Activated T-cell treated with anti-CD3 and anti-CD28 coated beads for 48 hours (primary cell): Measurements from ENCODE around the gene ABCA2.

Experiments
- DNase-seq: peaks from one replicate; pipeline ENCODE4 v3.0.0-alpha.2; 2020; ENCODE audit warnings: low read depth

The ABCA2 gene

DNA sequence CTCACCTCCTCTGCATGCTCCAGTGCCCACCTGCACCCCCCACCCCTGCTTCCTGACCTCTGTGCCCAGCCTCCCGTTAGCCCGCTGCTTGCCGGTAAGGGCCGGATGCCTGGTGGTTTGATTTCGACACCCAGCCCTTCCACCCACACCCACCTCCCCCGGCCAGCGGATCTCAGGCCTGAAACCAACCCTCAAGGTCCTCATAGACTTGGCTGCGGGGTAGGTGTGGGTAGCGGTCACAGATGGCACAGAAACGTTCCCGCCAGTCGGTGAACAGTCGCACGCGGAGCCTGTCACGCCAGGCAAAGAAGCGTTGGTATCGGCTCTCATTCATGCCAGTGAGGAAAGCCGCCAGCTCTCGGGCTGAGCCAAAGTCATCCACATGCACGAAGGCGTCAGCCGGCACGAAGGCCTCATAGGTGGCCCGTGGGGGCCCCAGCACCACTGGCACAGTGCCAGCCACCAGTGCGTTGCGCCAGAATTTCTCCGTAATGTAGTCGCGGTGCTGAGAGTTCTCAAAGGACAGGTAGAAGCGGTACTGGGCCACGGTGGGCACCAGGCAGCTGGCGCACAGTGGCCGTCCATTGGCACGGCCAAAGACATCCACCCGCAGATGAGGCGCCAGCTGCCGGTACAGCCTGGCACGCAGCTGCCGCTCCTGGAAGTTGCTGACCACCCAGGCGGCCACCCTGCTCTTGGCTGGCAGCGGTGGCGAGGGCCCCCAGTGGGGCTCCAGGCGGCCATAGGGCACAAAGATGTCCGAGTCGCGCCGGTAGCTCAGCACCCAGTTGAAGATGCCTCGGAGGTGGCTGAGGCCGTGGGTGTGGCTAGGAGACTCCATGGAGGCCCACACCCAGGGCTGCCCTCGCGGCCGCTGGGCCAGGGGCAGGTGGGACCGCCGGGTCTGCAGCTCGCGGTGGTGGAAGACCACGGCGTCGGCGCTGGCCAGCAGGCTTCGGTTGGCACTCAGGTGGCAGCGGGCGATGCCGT, 2.8 kb upstream of the ABCA2 start:
- peak; percentile 37 for DNase-seq

DNA sequence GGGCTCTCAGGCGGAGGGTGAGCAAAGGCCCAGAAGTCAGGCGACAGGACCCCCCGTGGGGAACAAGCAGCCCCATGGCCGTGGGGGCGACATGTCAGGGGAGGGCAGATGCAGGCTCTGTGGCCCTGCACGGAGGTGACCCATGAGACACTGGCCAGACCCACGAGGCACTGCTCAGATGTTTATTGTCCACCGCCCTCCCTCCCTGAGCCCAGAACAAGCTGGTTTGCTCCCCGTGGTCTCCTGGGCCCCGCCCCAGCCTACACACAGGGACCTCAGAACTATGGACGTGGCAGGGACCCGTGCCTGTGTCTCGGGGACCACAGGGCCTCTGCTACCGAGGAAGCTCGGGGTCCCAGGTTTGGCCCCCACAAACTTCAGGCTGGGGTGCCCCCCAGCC, 2.0 kb upstream of the ABCA2 start:
- no peak for DNase-seq

DNA sequence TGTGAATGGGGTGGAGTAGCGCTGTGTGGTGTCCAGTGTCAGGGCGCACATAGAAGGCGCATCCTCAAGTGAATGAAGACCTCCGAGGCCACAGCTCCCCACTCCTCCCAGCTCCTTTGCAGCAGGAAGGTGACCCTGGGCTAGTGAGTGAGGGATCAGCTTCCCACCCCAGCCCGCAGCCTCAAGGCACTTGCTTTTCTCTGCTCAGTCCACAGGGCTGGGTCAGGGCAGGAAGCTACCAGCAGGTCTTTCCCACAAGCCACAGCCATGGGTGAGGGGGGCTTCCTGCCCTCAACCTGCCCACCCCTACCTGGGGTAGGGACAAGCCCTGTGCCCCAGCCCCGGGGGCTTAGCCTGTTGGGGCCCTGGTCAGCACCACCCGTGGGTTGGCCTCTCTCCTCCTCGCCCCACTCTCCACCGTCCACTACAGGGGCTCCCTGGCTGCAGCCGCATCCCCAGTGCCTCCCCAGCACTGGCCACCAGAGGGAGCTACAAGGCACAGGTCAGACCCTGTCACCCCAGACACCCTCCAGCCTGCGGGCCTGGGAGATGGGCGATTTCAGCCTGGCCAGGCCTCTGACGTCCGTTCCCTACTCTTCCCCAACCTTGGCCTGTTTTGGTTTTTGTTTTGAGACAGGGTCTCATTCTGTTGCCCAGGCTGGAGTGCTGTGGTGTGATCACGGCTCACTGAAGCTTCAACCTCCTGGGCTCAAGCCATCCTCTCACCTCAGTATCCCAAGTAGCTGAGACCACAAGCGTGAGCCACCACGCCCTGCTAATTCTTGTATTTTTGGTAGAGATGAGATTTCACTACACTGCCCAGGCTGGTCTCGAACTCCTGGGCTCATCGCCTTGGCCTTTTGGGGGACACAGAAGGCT, 1.3 kb upstream of the ABCA2 start:
- peak; percentile 71 for DNase-seq

DNA sequence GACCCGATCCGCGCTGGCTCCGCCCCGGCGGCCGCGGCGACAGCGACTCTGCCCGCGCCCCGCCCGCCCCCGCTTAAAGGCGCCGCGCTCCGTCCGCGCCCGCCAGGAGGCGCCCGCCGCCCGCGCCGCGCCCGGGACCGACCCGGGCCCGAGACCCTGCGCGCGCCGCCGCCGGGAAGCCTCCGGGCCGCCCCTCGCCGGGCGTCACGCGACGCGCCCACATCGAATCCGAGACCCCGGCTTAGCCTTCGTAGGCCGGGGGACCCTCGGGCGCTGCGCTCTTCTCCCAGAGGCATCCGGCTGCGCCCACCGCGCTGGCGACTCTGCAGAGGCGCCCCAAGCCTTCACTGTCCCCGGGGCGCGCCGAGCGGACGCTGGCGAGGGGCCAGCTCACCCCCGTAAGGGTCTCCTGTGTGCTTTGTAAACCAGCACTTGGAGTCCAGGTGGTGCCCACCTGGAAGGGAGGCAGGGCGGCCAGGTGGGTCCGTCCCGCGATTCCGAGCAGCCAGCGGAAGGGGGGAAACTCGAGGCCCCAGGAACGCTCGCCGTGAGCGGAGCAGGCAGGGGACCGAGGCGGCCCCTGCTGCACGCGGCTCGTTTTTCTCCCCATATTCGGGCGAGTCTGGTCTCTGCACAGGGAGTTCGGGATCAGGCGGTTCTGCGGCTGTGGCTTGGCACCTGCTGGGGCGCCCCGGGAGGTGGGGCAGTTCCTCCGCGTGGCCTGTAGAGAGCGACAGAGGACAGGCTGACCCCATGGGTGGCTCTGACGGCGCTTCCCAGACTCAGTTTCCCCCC, 423 bp upstream of the ABCA2 start:
- DNase-seq, result peak; percentile 70

DNA sequence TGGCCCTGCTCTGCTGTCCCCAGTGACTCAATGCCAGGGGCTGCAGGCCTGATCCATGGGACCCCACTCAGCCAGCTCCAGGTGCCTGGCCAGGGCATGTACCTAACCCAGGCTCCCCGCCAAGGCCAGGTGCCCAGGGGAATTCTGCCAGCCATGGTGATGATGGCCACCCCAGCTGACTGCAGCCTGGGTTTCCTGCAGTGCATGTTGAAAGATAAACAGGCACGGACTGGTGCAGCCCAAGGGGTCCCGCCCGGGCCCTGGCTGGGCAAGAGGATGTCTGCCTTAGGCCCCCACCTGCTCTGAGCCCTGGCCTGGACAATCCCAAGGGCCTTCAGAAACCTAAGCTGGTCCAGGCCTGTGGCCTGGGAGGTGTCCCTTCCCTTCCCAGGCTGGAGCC, 1.2 kb downstream of the ABCA2 start:
- no peak for DNase-seq

DNA sequence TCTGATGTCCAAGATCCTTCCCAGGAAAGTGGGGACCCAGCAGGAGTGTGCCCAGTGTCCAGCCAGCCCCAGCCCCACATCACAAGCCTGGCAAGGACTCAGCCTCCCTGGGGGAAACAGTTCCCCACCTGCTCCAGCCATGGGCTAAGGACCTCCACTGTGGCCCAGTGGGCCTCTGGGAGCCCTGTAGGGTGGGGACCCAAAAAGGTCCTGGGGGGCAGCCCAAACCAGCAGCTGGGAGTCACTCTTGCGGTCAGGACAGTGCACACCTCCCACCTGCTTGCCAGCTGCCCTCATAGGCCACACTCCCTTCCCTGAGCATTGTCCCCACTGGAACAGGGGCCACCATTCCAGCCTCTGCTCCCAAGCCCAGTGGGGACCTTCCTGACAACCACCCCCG, 1.7 kb downstream of the ABCA2 start:
- DNase-seq, result no peak

DNA sequence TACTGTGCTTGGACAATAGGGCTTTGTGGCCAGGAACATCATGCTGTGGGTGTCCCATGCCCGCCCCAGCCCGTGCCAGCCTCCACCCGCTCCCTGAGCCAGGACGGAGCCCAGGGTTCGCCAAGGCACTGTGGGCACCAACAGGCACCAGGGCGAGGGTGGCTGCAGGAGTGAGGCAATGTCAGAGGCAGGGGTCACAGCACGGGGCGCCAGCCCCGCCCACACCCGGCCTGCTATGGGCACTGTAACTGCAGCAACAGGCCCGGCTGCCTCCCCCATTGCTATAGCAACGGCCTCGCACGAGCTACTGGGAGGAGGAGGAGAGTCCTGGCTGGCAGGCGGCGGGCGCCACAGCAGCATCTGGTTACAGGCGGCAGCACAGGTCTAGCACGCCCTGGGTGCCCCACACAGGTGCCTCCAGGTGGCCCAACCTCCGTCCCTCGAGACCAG, 2.5 kb downstream of the ABCA2 start:
- DNase-seq, result no peak

DNA sequence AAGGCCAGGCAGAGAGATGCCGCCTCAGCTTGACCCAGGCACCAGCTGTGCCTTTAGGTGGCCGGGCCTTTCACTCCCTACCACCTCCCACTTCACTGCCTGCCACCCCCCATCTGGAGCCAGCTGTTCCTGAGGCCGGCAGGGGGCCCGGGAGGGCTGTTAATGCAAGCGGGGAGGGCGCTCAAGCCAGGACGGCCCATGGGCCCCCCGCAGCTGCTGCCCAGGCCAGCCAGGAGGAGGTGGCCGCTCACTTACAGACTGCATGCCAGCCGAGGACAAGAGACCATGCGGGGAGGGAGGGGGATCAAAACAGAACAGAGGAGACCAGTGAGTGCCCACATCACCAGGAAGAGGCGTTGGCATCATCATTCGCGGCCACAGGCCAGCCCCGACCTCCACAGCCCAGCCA, 4.5 kb downstream of the ABCA2 start:
- DNase-seq, result no peak

DNA sequence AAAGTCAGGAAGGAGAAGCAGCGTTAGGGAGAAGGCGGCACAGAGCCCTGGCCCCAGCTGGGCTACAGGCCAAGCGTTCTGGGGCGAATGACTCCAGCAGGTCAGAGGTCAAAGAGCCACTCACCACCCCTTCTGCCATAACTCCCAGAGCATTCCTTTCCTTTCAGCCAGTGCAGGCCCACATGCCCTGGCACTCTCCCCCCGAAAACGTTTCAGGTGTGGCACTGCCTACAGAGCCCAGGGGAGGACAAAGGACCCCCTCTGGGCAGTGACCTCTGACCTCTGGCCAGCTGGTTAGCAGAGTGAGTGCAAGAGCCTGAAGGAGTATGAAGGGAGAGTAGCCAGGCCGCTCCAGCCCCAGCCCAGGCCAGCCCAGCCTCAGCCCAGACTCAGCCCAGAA, 4.9 kb downstream of the ABCA2 start:
- no peak for DNase-seq

DNA sequence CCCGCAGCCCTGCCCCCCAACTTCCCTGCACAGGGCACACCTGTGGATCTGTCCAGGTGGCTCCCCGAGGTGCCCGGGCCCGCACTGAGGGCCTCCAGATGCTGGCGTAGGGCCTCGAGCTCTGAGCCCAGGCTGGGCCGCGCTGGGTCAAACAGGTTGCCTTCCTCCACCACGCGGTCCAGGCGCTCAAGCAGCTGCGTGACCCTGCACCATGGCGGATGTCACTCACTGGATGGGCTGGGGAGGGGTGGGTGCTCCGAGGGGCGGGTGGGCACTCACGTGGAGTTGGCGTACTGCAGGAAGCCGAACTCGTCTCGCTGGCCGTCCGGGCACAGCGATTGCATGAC, 5.4 kb downstream of the ABCA2 start:
- no peak for DNase-seq

DNA sequence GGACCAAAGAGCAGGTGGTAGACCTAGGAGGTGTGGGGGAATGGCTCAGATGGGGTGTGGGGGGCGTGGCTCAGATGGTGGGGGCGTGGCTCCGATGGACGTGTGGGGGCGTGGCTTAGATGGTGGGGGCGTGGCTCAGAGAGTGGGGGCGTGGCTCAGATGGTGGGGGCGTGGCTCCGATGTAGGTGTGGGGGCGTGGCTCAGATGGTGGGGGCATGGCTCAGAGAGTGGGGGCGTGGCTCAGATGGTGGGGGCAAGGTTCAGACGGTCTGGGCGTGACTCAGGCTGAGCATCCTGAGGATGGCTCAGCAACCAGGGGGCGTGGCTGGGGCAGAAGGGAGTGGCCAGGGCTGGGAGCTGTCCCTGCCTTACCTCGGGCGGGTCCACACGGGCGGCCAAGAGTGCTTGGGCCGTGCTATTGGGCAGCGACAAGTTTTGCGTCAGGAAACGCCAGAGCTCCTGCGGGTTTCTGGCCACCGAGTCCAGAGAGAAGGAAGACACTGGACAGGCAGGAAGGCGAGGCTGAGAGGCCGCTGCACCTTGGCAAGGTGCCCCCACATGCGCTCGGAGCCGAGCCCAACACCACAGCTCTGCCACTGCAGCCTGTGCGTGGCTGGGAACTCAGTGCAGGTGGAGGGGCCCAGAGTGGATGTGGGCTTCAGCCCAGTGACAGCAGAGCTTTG, 5.9 kb downstream of the ABCA2 start:
- DNase-seq, result peak; percentile 80

DNA sequence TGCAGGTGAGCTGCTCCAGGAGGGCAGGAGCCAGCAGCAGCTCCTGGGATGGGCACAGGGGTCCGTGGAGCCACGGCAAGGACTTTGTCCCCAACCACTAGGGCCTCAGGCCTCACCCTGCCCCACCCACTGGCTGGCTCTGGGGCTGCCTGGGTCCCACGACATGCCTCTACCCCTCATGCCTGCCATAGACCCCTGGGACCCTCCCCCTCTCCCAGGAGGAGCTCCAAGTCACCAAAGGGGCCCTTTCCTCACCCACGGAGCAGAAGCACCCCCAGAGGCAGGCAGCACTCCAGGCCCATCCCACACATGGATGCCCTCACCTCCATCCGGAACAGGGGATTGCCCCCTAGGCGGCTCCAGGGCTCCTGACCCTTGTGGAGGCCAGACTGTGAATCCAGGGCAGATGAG, 6.5 kb downstream of the ABCA2 start:
- no peak for DNase-seq

DNA sequence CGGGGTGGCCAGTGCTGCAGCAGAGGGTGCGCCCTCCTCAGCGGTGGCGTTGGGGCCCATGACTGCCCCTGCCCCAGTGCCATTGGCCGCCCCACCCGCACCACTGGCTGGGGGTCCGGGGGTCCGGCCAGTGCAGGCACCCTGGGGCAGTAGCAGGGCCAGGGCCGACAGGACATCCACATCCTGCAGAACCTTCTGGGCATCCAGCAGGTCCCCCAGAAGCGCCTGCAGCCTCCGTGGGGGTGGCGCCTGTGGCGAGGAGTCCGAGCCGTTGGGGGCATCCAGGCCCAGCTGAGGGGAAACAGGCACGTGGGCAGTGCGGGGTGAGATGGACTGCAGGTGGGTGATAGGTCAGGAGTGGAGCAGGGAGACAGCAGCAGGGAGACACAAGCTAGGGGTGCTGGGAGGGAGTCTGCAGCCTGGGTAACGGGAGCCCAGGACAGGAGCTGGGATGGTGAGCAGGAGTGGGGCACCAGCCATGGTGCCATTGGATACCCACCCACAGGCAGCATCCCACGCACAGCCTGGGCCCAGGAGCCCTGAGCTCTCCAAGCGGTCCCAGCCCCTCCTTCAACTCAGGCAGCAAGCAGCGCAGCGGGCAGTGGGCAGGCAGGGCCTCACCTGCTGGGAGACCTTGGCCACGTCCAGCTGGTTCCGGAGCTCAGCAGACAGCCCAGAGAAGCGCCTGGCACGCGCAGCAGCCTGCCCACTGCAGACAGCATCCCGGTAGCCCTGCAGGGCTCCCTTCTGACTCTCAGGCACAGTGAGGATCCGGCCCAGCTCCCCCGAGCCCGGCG, 7.1 kb downstream of the ABCA2 start:
- DNase-seq, result no peak

DNA sequence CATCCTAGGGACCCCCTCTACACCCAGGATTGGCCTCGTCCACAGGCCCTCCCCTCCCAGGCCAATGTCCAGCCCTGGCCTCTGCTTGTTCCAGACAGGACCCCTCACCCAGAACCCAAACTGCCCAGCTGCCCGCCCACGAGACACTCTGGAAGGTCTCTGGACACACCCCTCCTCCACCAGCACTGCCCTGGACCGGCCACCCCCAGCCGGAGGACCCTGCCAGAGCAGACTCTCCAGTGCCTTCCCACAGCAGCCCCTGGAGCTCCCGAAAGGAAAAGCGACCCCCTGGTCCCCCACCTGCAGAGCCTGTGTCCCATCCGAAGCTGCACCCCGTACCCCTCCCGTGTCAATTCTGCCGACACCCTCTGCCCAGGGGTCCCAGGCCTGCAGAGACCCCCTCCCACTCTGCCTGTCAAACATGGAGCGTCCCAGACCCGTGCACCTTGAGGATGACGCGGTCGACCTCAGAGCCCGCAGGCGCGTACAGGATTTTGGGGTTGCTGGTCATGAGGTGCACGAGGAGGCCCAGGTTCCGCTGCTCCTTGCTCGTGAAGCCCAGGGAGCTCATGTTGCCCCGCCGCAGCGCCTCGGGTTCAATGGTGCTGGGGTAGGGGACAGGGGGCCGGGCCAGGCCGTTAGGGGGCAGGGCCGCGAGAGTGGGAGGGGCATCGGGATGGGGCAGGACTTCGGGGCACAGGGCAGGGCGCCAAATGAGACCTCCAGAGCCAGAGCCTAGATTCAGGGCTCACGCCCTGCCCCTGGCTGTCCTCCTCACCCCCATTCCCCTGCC, 8.0 kb downstream of the ABCA2 start:
- no peak for DNase-seq

DNA sequence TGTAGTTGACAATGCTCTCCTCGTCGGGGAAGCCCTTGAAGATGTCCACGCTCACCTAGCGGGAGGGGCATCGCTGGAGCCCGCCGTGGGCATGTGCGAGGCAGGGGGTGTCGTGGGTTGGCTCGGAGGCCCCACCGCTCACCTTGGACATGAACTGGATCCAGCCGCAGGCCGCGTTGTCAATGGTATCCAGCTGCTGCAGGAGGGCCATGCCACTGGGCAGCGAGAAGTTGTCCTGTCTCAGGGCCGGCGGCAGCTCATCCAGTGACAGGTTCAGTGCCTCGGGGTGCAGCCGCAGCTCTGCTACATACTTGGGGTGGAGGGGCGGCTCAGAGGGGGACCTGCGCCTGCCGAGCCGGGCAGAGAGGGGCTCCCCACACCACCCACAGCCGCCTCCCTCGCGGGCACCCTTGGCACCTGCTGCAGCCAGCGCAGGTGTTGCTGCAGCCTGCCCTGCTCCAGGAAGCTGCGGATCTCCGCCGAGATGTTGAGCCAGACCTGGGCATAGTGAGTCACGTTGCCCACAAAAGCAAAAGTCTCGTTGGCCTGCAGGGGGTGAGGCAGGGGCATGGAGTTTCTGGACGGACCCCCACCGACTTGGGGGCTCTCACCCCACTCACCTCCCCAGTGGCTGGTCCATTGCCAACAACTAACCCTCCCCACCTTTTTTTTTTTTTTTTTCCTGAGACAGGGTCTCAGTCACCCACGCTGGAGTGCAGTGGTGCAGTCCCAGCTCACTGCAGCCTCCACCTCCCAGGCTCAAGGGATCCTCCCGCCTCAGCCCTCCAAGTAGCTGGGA, 9.1 kb downstream of the ABCA2 start:
- no peak for DNase-seq

DNA sequence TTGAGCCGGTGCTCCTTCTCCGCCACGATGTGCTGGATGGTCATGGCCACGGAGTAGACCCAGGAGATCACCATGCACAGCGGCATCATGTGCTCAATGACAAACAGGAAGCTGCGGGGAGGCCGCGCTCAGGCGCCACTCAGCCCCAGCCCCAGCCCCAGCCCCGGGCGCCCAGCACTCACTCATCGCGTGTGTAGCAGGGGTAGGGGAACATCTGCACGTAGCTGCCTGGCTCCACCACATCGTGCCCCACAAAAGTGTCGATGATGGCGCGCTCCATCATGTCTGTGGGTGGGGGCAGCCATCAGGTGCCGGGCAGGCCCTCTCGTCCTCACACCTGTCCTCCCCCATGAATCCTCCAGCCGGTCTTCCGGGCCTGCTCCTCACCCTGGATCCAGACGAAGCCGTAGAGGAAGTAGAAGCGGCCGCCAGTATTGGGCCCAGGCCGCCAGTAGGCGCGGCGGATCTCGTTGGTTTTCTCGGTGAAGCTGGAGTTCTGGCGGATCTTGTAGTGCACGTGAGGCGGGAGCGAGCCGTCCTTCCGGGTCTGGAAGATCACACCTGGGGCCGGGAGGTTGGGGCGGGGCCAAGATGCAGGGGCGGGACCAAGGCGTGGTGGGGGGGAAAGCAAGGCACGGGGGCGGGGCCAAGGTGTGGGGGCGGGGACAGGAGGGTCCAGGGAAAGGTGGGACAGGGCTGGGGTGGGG, 10.1 kb downstream of the ABCA2 start:
- DNase-seq, result no peak

DNA sequence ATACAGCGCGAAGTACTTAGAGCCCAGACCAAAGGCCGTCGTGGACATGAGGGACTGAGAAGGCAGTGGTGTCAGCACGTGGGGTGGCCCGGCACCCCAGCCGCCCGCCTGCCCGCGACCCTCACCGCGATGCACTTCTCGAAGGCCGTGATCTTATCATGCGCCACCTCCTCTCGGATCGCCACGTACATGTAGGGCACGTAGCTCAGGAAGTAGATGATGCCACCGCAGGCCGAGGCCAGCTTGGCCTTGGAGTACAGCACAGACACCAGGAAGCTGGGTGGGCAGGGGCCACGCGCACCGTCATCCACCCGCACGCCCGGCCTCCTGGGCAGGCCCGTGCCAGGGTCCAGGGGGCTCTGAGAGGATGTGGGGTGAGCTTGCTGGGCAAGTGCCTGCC, 11.0 kb downstream of the ABCA2 start:
- no peak for DNase-seq

DNA sequence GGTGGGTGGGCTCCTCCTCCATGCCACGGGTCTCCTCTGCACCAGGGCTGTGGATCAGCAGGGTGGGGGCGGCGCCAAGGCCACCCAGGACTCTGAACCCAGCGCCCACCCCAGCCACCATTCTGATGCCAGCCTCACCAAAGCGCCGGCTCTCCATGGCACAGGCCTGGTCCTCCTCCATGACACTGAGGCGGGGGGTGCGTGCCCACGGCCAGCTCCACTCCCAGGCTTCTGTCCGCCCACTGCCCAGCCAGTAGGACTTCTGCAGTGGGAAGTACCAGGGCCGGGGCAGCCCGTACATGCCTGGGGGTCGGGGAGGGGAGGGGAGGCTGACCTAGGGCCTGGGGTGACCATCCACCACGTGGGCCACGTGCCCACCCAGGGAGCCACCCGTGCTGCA, 11.6 kb downstream of the ABCA2 start:
- DNase-seq, result no peak
